ENCODE data around the gene APOB. TPM values are rescaled to one million over a fixed set of nuclear protein-coding genes. Genes with fewer than 3 reads are reported as not detected.

APOB gene
- total RNA-seq, 4 donors from 2014 or later: 0.04 to 0.62 (median 0.19) TPM; not detected in 1

- 78 to 82% methylated on average over 11 of the region's 11 CpGs for WGBS, 2 donors
- Histone ChIP-seq H3K4me3 (no peak overlapping the region), H3K9me3 (no peaks in the 10 kb centered on the region), H3K27ac (no peak overlapping the region), H3K36me3 (no peaks in the 10 kb centered on the region), H3K27me3 (no peaks in the 10 kb centered on the region), H3K4me1 (no peaks in the 10 kb centered on the region)
- DNase-seq: no peak
- TF ChIP-seq CTCF (IDR thresholded peaks at IDR 0.05) (no peak), POLR2A (IDR thresholded peaks at IDR 0.05) (no peak)
- intact Hi-C loops (cut with DNase I): no loop called here
These were observed 18.0 kb downstream of the APOB start for GRCh38 chr2:21025690-21026478.

GRCh38 chr2:21024722-21025389, 19.0 kb downstream of the APOB start:
- Histone ChIP-seq H3K4me3 (no peak overlapping the region), H3K27me3 (no peaks in the 10 kb centered on the region), H3K9me3 (no peaks in the 10 kb centered on the region), H3K4me1 (no peaks in the 10 kb centered on the region), H3K36me3 (no peaks in the 10 kb centered on the region), H3K27ac (no peak overlapping the region)
- WGBS, 2 donors: 84 to 86% methylated on average over 6 to 7 of the region's 7 CpGs
- TF ChIP-seq CTCF (IDR thresholded peaks at IDR 0.05) (no peak), POLR2A (IDR thresholded peaks at IDR 0.05) (no peak)
- DNase-seq: no peak
- intact Hi-C loops (cut with DNase I): no loop called here

- WGBS, 2 donors: 70 to 82% methylated on average over 4 to 5 of the region's 5 CpGs
- Histone ChIP-seq H3K27ac (no peak overlapping the region), H3K27me3 (no peaks in the 10 kb centered on the region), H3K4me1 (no peaks in the 10 kb centered on the region), H3K9me3 (no peaks in the 10 kb centered on the region), H3K4me3 (no peak overlapping the region), H3K36me3 (no peaks in the 10 kb centered on the region)
- intact Hi-C loops (cut with DNase I): no loop called here
- no peak for TF ChIP-seq POLR2A (IDR thresholded peaks at IDR 0.05)
- TF ChIP-seq CTCF (IDR thresholded peaks at IDR 0.05): no peak
- no peak for DNase-seq
These were observed 19.7 kb downstream of the APOB start for GRCh38 chr2:21024198-21024597.

- intact Hi-C loops (cut with DNase I): no loop called here
- no peaks in the 10 kb centered on the region for H3K36me3 ChIP-seq
- WGBS, 2 donors: 70 to 76% methylated on average over 4 of the region's 4 CpGs
These were observed 20.3 kb downstream of the APOB start for GRCh38 chr2:21023419-21024181.

More at GRCh38 chr2:21023419-21024181, 20.3 kb downstream of the APOB start:
- no peak overlapping the region for H3K4me3 ChIP-seq
- TF ChIP-seq CTCF (IDR thresholded peaks at IDR 0.05) (no peak), POLR2A (IDR thresholded peaks at IDR 0.05) (no peak)
- no peaks in the 10 kb centered on the region for H3K27me3 ChIP-seq
- no peak overlapping the region for H3K27ac ChIP-seq
- H3K9me3 ChIP-seq: no peaks in the 10 kb centered on the region
- DNase-seq: no peak
- H3K4me1 ChIP-seq: no peaks in the 10 kb centered on the region

All from esophagus squamous epithelium (tissue), 5 donors.